ENCODE data around the gene TDO2.

Gene TDO2

GRCh38 chr4:155948541-155948940 lies 45.0 kb downstream of the TDO2 start:
- no peak for TF ChIP-seq CTCF (conservative IDR thresholded peaks at IDR 0.05; ENCODE audit: low read depth, low read length)
- DNase-seq (ENCODE audit: low read depth): peak; percentile 72
- no peak overlapping the region for H3K4me3 ChIP-seq (ENCODE audit: low read depth, low read length)

GRCh38 chr4:155950461-155950860 lies 47.0 kb downstream of the TDO2 start:
- DNase-seq (ENCODE audit: low read depth): no peak
- TF ChIP-seq CTCF (conservative IDR thresholded peaks at IDR 0.05; ENCODE audit: low read depth, low read length): no peak
- no peak overlapping the region for H3K4me3 ChIP-seq (ENCODE audit: low read depth, low read length)

GRCh38 chr4:155952501-155952901 lies 49.0 kb downstream of the TDO2 start:
- H3K4me3 ChIP-seq (ENCODE audit: low read depth, low read length): peak overlapping the region; percentile 78
- DNase-seq (ENCODE audit: low read depth): no peak
- TF ChIP-seq CTCF (conservative IDR thresholded peaks at IDR 0.05; ENCODE audit: low read depth, low read length): no peak

- TF ChIP-seq CTCF (conservative IDR thresholded peaks at IDR 0.05; ENCODE audit: low read depth, low read length): peak; percentile 76
- DNase-seq (ENCODE audit: low read depth): peak; percentile 92
Measured at GRCh38 chr4:155953151-155954117, 49.9 kb downstream of the TDO2 start, which contains the start of gene CTSO. Gene CTSO, minus strand, starts transcription at chr4:155953866. Its CDS starts 19 bp downstream, at chr4:155953847.

GRCh38 chr4:155954118-155954685 lies 50.7 kb downstream of the TDO2 start:
- H3K4me3 ChIP-seq (ENCODE audit: low read depth, low read length): peak overlapping the region; percentile 78
- no peak for DNase-seq (ENCODE audit: low read depth)
- TF ChIP-seq CTCF (conservative IDR thresholded peaks at IDR 0.05; ENCODE audit: low read depth, low read length): no peak

More at GRCh38 chr4:155953151-155954117, 49.9 kb downstream of the TDO2 start, which contains the start of gene CTSO:
- H3K4me3 ChIP-seq (ENCODE audit: low read depth, low read length): peak within 1 kb of the TSS; percentile 78

- H3K4me3 ChIP-seq (ENCODE audit: low read depth, low read length): no peak overlapping the region
- DNase-seq (ENCODE audit: low read depth): peak; percentile 37
- no peak for TF ChIP-seq CTCF (conservative IDR thresholded peaks at IDR 0.05; ENCODE audit: low read depth, low read length)
Measured at GRCh38 chr4:155954939-155955338, 51.4 kb downstream of the TDO2 start.

All from choroid plexus epithelial cell (primary cell).